M059J (cell line): ENCODE measurements around the gene TM9SF2. TPM values are rescaled to one million over a fixed set of nuclear protein-coding genes. Genes with fewer than 3 reads are reported as not detected.

Source experiments
- DNase-seq: peaks from one replicate; pipeline ENCODE4 v3.0.0-alpha.2; 2012; ENCODE audit warnings: low read depth
- total RNA-seq: library from RNA; depleted of rRNA; stranded (reverse); fragments of >200 nt; shearing (Covaris generic); gene quantifications from 2 replicates; pipeline ENCODE4 v1.2.3, GENCODE V29; 2014

The TM9SF2 gene
- total RNA-seq, 1 experiment from 2014 or later: 215 TPM

- peak; percentile 10 for DNase-seq
Observed at GRCh38 chr13:99577934-99578917, 77.0 kb downstream of the TM9SF2 start.

GRCh38 chr13:99580500-99581268 is 79.4 kb downstream of the TM9SF2 start:
- no peak for DNase-seq

GRCh38 chr13:99582511-99582910 is 81.2 kb downstream of the TM9SF2 start:
- no peak for DNase-seq

GRCh38 chr13:99585609-99586008 is 84.3 kb downstream of the TM9SF2 start:
- no peak for DNase-seq

GRCh38 chr13:99587021-99587420 is 85.7 kb downstream of the TM9SF2 start:
- no peak for DNase-seq

GRCh38 chr13:99587893-99588606 is 86.8 kb downstream of the TM9SF2 start:
- DNase-seq: no peak

GRCh38 chr13:99589575-99589974 is 88.3 kb downstream of the TM9SF2 start:
- no peak for DNase-seq

- DNase-seq: peak; percentile 37
Observed at GRCh38 chr13:99590519-99591011, 89.3 kb downstream of the TM9SF2 start.

- DNase-seq: no peak
Observed at GRCh38 chr13:99596180-99596579, 94.9 kb downstream of the TM9SF2 start.

- no peak for DNase-seq
Observed at GRCh38 chr13:99600318-99600717, 99.0 kb downstream of the TM9SF2 start.

- DNase-seq: no peak
Observed at GRCh38 chr13:99601535-99601934, 100.3 kb downstream of the TM9SF2 start.

GRCh38 chr13:99604636-99605035 is 103.4 kb downstream of the TM9SF2 start:
- no peak for DNase-seq

GRCh38 chr13:99605420-99606323 is 104.4 kb downstream of the TM9SF2 start:
- peak; percentile 47 for DNase-seq

- DNase-seq: peak; percentile 65
Observed at GRCh38 chr13:99606324-99607066, 105.2 kb downstream of the TM9SF2 start, which contains the start of gene CLYBL. TSS of gene CLYBL (plus strand) at chr13:99606690.

GRCh38 chr13:99608345-99608744 is 107.1 kb downstream of the TM9SF2 start:
- DNase-seq: no peak

GRCh38 chr13:99610702-99611289 is 109.5 kb downstream of the TM9SF2 start:
- DNase-seq: peak; percentile 71
